Measurements from ENCODE around the gene MAGI1.

MAGI1 gene

DNA sequence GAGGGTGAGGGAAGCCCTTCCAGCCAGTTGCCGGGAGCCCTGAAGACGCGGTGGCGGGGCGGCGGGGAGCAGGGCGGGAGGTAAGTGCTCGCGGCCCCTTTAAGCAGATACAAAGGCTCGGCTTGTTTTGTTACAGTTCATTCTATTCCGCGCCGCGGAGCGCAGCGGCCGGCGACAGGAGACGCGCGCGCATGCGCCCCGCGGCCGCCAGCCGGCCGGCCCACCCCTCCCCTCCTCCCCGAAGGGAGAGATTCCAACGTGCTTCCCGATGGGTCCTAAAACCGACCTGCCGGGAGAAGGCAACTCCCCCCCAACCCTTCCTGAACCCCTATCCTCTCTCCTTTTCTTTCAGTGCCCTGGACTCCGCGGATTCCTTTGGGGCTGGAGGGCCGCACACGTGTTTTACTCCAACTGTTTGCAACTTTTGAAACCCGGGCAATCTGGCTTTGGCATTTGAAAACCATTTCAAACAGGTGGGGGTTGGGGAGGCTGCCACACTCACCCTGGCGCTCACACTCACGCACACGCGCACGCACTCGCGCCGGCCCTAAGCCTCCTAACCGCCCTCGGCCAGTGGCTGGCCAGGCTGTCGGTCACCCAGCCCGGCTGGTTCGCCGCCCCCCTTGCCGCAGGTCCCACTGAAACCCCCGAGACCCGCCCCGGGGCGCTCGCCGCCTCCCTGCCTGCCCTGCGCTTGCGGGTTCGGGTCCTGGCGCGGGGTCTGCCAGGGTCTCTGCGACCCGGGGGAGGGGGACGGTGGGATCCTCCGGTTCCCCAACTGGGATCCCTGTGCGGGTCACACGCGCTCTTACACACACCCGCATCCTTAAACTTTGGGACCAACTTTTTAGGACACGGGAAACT is at the start of gene MAGI1:
Gene MAGI1 (minus strand): TSS at position 193 of the 864 bp plus-strand sequence. CDS start 610 bp downstream, outside the sequence.
- Histone ChIP-seq H3K4me1 (peaks cover 0 to 25% (median 12%) of the 10 kb centered on the region in 4 donors), H3K36me3 (no peaks in the 10 kb centered on the region), H3K4me3 (peak within 1 kb of the TSS; percentile 75 to 79), H3K27me3 (no peaks in the 10 kb centered on the region), H3K27ac (peak within 1 kb of the TSS; percentile 95), H3K9me3 (no peaks in the 10 kb centered on the region)
- TF ChIP-seq, protein P1, sequence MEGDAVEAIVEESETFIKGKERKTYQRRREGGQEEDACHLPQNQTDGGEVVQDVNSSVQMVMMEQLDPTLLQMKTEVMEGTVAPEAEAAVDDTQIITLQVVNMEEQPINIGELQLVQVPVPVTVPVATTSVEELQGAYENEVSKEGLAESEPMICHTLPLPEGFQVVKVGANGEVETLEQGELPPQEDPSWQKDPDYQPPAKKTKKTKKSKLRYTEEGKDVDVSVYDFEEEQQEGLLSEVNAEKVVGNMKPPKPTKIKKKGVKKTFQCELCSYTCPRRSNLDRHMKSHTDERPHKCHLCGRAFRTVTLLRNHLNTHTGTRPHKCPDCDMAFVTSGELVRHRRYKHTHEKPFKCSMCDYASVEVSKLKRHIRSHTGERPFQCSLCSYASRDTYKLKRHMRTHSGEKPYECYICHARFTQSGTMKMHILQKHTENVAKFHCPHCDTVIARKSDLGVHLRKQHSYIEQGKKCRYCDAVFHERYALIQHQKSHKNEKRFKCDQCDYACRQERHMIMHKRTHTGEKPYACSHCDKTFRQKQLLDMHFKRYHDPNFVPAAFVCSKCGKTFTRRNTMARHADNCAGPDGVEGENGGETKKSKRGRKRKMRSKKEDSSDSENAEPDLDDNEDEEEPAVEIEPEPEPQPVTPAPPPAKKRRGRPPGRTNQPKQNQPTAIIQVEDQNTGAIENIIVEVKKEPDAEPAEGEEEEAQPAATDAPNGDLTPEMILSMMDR (IDR thresholded peaks at IDR 0.05): no peak
- intact Hi-C loops (cut with DNase I; ENCODE audit: low total_unique reads): loop anchor here (5.0 to 10.0 kb wide), 4 partner anchors 64 to 252 kb away; no protein-coding TSS in a partner anchor
- peak; percentile 90 to 95 for DNase-seq

GRCh38 chr3:66083784-66084213 is 45.1 kb upstream of the MAGI1 start:
- Histone ChIP-seq H3K9me3 (no peaks in the 10 kb centered on the region), H3K4me3 (no peak overlapping the region), H3K36me3 (no peaks in the 10 kb centered on the region), H3K27me3 (no peaks in the 10 kb centered on the region), H3K4me1 (no peaks in the 10 kb centered on the region), H3K27ac (no peak overlapping the region)
- DNase-seq: no peak
- TF ChIP-seq, protein P1 (IDR thresholded peaks at IDR 0.05): no peak
- intact Hi-C loops (cut with DNase I; ENCODE audit: low total_unique reads): no loop called here

DNA sequence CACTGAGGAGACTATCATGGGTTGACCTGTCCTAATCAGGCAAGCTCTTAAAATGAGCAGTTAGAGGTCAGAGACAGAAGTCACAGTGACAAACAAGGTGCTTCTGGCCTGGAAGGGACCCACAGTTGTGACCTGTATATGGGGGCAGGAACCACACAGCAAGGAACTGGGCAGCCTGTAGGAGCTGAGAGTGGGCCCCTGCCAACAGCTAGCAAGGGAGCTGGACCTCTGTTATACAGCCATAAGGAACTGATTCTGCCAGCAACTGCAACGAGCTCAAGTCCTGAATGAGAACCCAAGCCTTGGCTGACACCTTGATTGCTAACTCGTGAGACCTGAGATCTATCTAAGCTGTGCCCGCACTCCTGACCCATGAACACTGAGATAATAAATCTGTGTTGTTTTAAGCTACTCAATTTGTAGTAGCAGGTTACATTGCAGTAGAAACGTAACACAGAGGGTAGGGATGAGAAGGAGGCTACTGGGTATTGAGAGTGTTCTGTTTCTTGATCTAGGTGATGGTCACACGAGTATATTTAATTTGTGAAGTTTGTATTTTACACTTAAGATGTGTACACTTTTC is 44.5 kb upstream of the MAGI1 start:
- no peak for DNase-seq
- intact Hi-C loops (cut with DNase I; ENCODE audit: low total_unique reads): no loop called here
- Histone ChIP-seq H3K27ac (no peak overlapping the region), H3K36me3 (no peaks in the 10 kb centered on the region), H3K9me3 (no peaks in the 10 kb centered on the region), H3K4me3 (no peak overlapping the region), H3K27me3 (no peaks in the 10 kb centered on the region), H3K4me1 (no peaks in the 10 kb centered on the region)
- TF ChIP-seq, protein P1 (IDR thresholded peaks at IDR 0.05): no peak

GRCh38 chr3:66082679-66083078 is 44.0 kb upstream of the MAGI1 start:
- H3K9me3 ChIP-seq: no peaks in the 10 kb centered on the region
- no peak overlapping the region for H3K27ac ChIP-seq
- H3K36me3 ChIP-seq: no peaks in the 10 kb centered on the region
- TF ChIP-seq, protein P1 (IDR thresholded peaks at IDR 0.05): no peak
- H3K4me1 ChIP-seq: no peaks in the 10 kb centered on the region
- intact Hi-C loops (cut with DNase I; ENCODE audit: low total_unique reads): no loop called here
- no peak for DNase-seq
- H3K4me3 ChIP-seq: no peak overlapping the region
- H3K27me3 ChIP-seq: no peaks in the 10 kb centered on the region

GRCh38 chr3:66080167-66080566 is 41.4 kb upstream of the MAGI1 start:
- Histone ChIP-seq H3K36me3 (no peaks in the 10 kb centered on the region), H3K4me3 (no peak overlapping the region), H3K4me1 (no peaks in the 10 kb centered on the region), H3K27me3 (no peaks in the 10 kb centered on the region), H3K9me3 (no peaks in the 10 kb centered on the region), H3K27ac (no peak overlapping the region)
- intact Hi-C loops (cut with DNase I; ENCODE audit: low total_unique reads): no loop called here
- TF ChIP-seq, protein P1 (IDR thresholded peaks at IDR 0.05): no peak
- DNase-seq: no peak

Measured in tibial artery (tissue), 4 donors.